Measurements from ENCODE around the gene UNC13D.

Gene UNC13D

DNA sequence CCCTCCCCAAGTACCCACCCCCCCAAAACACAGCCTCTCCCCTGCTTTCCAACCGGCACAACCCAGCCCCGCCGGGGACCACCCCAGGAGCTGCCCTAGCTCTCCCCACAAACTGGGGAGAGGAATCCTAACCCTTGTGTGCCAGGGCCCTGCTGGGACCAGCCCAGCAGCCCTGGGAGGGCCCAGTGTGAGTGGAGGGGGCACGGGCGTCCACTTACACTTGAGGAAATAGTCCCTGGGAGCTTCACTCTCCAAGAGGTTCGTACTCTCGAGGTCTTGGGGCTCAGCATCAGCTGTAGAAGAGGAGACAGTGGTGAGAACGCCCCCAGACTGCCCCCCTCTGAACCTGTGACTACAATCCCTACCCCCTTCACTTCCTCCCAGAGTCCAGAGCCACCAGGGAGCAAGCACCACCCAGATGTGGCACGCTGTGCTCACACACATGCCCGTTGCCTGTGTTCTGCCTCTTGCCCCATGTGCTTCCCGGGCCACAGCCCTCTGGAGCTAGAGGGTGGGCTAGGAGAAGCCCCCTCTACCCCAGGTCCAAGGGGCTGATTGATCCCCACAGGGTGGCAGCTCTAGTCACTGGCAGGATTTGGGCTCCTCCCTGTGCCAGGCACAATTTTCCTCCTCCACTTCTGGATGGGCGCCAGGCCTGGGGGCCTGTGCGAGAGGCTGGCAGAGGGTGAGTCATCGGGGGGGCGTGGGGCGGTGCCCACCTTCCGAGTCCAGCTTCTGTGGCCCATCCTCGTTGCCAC lies 31.2 kb upstream of the UNC13D start:
- ATAC-seq: no peak
- TF ChIP-seq TCF4 (CRISPR knock-in tag; IDR thresholded peaks at IDR 0.05; ENCODE audit: borderline replicate concordance) (no peak), ESRRG (CRISPR knock-in tag; IDR thresholded peaks at IDR 0.05) (no peak), ZNF70 (CRISPR knock-in tag; IDR thresholded peaks at IDR 0.05) (no peak), ISL1 (CRISPR knock-in tag; IDR thresholded peaks at IDR 0.05) (no peak), OSR1 (CRISPR knock-in tag; IDR thresholded peaks at IDR 0.05) (no peak), ZC3H10 (CRISPR knock-in tag; IDR thresholded peaks at IDR 0.05) (no peak), SNAI2 (CRISPR knock-in tag; IDR thresholded peaks at IDR 0.05) (no peak), ARNTL (CRISPR knock-in tag; IDR thresholded peaks at IDR 0.05; ENCODE audit: borderline replicate concordance, low read depth) (no peak), CSDC2 (CRISPR knock-in tag; IDR thresholded peaks at IDR 0.05) (no peak), ZFP30 (CRISPR knock-in tag; IDR thresholded peaks at IDR 0.05) (no peak), ZNF8 (CRISPR knock-in tag; IDR thresholded peaks at IDR 0.05) (no peak), PPARA (CRISPR knock-in tag; IDR thresholded peaks at IDR 0.05; ENCODE audit: borderline replicate concordance) (no peak), POU6F1 (CRISPR knock-in tag; IDR thresholded peaks at IDR 0.05; ENCODE audit: borderline replicate concordance, low read depth) (no peak)
- TF ChIP-seq, protein P1, sequence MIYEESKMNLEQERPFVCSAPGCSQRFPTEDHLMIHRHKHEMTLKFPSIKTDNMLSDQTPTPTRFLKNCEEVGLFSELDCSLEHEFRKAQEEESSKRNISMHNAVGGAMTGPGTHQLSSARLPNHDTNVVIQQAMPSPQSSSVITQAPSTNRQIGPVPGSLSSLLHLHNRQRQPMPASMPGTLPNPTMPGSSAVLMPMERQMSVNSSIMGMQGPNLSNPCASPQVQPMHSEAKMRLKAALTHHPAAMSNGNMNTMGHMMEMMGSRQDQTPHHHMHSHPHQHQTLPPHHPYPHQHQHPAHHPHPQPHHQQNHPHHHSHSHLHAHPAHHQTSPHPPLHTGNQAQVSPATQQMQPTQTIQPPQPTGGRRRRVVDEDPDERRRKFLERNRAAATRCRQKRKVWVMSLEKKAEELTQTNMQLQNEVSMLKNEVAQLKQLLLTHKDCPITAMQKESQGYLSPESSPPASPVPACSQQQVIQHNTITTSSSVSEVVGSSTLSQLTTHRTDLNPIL (CRISPR knock-in tag; IDR thresholded peaks at IDR 0.05; ENCODE audit: low read depth): no peak

- TF ChIP-seq TSHZ2 (CRISPR knock-in tag; IDR thresholded peaks at IDR 0.05): no peak
- TF ChIP-seq GLIS3 (CRISPR knock-in tag; IDR thresholded peaks at IDR 0.05): no peak
- TF ChIP-seq, protein P2, sequence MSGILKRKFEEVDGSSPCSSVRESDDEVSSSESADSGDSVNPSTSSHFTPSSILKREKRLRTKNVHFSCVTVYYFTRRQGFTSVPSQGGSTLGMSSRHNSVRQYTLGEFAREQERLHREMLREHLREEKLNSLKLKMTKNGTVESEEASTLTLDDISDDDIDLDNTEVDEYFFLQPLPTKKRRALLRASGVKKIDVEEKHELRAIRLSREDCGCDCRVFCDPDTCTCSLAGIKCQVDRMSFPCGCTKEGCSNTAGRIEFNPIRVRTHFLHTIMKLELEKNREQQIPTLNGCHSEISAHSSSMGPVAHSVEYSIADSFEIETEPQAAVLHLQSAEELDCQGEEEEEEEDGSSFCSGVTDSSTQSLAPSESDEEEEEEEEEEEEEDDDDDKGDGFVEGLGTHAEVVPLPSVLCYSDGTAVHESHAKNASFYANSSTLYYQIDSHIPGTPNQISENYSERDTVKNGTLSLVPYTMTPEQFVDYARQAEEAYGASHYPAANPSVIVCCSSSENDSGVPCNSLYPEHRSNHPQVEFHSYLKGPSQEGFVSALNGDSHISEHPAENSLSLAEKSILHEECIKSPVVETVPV (CRISPR knock-in tag; IDR thresholded peaks at IDR 0.05): no peak
- TF ChIP-seq TCF4 (CRISPR knock-in tag; IDR thresholded peaks at IDR 0.05; ENCODE audit: borderline replicate concordance): no peak
- no peak for TF ChIP-seq ZFP30 (CRISPR knock-in tag; IDR thresholded peaks at IDR 0.05)
- TF ChIP-seq ZFP3 (CRISPR knock-in tag; IDR thresholded peaks at IDR 0.05): no peak
- TF ChIP-seq ZNF8 (CRISPR knock-in tag; IDR thresholded peaks at IDR 0.05): no peak
- TF ChIP-seq ZNF565 (CRISPR knock-in tag; conservative IDR thresholded peaks at IDR 0.05; ENCODE audit: low read depth): no peak
- TF ChIP-seq RARB (CRISPR knock-in tag; IDR thresholded peaks at IDR 0.05): no peak
- no peak for TF ChIP-seq CSDC2 (CRISPR knock-in tag; IDR thresholded peaks at IDR 0.05)
- no peak for TF ChIP-seq ZNF70 (CRISPR knock-in tag; IDR thresholded peaks at IDR 0.05)
- no peak for TF ChIP-seq SNAI2 (CRISPR knock-in tag; IDR thresholded peaks at IDR 0.05)
- no peak for TF ChIP-seq PPARA (CRISPR knock-in tag; IDR thresholded peaks at IDR 0.05; ENCODE audit: borderline replicate concordance)
- TF ChIP-seq, protein P1 (CRISPR knock-in tag; IDR thresholded peaks at IDR 0.05; ENCODE audit: low read depth): no peak
- no peak for ATAC-seq
These were observed 30.3 kb upstream of the UNC13D start for GRCh38 chr17:75874323-75875181.

Data from SK-N-SH treated with all-trans-retinoic acid at 6 μM for 48 hours (cell line).